ENCODE data around the gene SMC2.

The SMC2 gene

DNA sequence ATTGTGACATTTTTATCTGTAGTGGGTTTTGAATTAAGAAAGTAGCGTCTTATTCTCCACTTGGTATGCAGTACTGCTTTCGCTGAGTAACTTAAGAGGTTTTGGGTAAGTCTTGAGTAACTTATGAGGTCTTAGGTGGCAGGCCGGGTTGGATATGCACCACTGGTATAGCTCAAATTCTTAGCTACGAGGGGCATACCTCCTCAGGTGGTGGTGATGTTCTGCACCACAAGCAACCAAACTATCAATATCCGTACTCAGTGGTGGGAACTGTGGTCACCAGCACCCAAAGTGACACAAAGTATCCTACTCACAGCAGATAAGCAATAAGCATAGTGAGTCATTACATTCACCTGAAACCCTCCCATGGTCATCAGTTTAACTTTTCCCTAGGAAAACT is 13.7 kb downstream of the SMC2 start:
- no peak for DNase-seq

DNA sequence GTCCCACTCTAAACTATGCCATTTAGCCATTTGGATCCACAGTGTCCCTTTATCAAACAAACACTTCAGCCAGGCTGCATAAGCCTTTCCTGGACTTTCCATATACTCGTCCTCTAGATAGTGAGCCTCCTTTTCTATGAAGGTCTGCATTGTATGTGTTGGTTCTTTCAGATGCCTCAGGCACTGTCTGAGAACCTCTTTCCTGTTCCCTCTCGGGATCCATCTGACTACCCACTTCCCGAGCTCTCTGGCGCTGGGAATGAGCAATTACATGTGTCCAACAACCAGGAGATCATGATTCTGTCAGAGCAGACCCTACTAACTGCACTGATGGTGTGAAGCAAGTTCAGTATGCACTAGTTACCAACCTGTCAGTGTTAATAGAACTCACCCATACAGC is 14.2 kb downstream of the SMC2 start:
- no peak for DNase-seq

DNA sequence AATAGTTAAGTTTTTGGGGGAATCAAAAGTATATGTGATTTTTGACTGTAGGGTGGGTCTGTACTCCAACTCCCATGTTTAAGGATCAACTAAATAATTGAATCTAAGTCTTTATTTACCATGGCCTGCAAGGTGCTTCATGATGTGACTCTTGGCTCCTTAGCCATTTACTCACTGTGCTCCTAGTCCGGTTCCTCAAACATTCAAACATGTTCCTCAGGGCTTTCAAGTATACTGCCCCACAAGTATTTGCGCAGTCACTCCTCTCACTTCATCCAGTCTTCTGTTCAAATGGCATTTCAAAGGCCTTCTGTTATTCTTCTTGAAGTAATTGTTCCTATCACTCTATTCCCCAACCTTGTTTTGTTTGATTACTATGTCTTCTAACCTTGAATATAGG is 16.4 kb downstream of the SMC2 start:
- no peak for DNase-seq

DNA sequence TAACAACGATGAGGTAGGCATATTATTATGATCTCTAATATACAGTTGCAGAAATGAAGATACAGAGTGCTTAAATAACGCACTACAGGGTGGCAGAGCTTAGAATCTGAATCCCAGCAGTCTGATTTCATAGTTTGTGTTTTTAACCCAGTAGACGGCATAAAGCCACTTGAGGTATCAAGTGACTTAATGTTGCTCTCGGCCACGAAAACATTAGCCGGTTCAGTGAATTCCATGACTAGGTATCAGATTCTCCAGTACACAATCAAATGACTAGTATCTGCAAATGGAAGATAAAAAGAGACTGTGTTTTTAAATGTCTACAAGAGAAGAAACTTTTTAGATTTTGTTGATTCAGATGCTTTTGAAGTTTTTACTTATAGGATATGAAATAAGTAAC is 24.8 kb downstream of the SMC2 start:
- peak; percentile 3 for DNase-seq

DNA sequence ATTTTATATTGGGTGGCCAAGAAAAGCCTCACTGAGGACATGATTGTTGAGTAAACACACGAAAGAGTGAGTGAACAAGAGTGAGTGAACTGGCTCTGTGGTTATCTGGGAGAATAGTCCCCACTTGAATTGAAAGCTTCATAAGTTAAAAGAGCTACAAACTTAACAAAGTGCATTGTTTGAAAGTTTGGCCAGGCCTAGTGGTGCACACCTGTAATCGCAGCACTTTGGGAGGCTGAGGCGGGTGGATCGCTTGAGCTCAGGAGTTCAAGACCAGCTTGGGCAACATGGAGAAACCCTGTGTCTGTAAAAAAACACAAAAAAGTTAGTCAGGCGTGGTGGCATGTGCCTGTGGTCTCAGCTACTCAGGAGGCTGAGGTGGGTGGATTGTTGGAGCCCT is 26.9 kb downstream of the SMC2 start:
- no peak for DNase-seq

DNA sequence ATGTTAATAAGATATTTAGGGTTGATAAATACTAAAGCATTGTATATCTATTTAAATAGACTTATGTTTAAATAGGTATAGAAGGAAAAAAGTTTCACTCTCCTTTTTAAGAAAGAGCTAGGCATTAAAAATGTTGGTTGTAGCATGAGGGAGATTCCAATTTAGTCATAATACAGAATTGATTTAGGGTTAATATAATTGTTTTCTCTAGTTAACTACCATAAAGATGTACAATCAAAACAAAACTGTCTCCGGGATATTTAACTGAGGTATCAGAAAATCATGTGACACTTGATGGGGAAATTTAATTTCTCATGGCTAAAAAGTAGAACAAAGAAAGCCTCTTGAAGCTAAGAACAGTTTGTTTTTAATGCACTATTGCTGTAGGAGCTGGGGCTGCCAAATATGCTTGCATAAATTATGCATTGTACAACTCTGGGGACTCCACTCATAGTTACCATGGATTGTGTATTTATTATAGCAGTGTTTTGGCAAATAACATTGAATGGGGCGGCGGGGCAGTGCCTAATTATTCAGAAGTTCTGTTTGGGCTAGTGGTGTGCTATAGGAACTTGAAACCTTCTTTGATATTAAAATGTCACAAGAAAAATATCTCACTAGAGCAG is 44.2 kb downstream of the SMC2 start:
- DNase-seq: no peak

DNA sequence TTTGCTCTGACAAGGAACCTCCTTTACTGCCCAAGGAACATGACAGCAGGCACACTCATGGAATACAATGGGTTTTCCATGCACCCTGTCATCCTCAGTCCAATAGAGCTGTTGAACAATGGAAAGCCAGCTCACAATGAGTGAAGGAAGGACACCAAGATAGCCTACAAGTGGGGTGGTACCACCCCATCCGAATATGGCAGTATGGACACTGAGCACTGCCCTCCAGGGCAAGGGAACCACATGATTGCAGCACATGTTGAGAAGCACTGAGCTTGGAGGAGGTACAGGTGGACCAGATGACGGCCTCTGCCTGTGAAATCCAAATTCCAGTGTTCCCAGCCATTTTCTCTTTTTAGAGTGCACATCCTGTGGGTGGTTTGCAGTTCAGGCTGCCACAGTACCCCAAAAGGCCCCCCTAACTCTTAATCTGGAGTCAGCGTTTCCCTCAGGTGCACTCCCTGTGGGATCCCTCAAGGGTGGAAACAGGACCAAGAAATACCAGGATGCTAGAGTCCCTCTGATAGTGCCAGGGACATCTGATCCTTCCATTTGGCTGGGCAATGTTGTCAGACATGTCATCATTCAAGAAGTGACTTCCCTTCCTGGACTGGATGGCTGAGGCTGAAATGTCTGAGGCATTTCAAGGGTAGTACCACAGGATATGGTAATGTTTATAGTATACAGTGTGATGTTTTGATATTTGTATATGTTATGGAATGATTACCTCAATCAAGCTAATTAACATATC is 48.9 kb downstream of the SMC2 start:
- DNase-seq: no peak

DNA sequence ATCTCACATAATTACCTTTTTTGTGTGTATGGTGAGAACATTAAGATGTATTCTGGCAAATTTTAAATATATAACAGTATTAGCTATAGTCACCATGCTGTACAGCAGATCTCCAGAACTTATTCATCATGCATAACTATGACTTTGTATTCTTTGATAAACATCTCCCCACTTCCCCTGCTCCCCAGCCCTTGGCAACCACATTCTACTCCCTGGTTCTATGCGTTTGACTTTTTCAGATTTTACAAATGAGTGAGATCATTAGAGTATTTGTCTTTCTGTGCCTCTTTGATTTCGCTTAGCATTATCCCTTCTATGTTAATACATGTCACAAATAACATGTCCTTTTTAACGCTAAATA is 49.4 kb downstream of the SMC2 start:
- no peak for DNase-seq

DNA sequence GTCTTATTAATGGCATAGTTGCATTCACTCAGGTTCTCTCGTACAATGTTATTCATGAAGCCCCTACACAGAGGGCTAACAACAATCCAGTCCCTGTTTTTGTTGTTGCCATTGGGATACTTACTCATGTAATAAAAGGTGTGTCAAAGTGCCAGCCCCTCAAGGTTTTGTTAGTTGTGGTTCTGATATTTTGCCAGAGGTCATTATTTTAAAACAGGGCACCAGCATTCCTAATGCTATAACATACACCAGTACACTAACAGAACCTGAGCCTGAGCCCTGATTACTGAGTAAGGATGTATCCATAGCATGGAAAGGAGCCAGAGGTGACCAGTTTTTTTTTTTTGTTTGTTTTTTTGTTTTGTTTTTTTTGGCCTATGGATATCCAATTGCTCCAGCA is 50.2 kb downstream of the SMC2 start:
- no peak for DNase-seq

DNA sequence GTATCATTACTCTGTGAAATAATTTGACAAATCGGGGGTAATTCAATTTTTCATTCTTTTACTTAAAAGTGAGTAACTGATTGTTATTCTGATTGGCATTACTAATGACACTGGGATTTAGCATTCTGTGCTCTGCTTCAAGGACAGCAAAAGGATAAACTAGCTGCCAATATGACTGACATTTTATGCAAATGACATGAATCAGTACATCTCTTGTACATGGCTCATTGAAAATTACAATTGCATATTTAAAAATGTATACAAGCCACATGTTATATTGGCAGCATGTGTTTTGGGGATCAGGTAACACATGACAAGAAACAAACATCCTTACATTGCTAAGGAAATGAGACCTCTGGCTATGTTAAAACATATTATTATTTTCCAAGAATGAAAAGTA is 79.0 kb downstream of the SMC2 start:
- no peak for DNase-seq

DNA sequence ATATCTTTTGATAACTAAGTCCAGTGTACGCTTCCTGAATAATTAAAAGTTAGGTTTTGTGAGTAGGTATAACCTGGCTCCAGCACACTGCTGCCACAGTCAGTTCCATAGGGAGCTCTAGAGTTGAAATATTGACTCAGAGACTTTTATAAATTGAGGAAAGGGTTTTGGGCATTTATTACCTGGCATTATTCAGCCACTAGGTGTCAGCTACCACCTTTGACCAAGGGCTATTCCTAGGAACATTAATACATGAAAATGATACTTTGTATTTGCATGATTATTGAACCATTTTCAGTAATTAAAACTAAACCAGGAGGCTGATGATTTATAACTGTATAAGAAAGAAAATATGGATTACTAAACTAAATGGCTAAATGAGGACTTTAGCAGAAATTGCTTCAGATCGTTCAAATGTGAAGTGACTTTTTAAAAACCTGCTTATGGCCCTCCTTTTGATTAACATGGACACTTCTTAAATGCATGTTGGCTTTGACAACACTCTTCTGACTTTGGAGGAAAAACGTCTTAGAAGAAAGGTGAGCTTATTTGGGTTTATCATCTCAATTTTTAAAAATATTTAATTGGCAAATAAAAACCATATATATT is 83.0 kb downstream of the SMC2 start:
- DNase-seq: no peak

DNA sequence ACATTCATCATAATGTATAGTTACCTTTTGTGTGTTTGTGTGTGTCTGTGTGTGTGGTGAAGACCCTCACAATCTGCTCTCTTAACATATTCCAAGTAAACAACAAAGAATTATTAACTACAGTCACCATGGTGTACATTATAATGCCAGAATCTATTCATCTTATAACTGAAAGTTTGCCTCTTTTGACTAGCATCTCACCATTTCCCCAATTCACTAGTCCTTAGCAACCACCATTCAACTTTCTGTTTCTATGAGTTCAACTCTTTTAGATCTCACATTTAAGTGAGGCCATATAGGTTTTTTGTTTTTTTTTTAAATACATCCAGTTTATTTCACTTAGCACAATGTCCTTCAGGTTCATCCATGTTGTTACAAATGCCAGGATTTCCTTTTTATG is 83.6 kb downstream of the SMC2 start:
- DNase-seq: no peak
